ENCODE data around the gene MNT. TPM values are rescaled to one million over a fixed set of nuclear protein-coding genes. Genes with fewer than 3 reads are reported as not detected.

MNT gene
- total and polyA plus RNA-seq, 4 donors, result 1.7 to 5.0 (median 2.6) TPM

GRCh38 chr17:2415081-2415480 is 14.2 kb upstream of the MNT start:
- H3K27ac ChIP-seq (ENCODE audit: low read depth in 1 of 2, low read length in 2 of 2), result no peak overlapping the region
- peaks cover 3 to 14% (median 6%) of the 10 kb centered on the region in 4 donors for H3K36me3 ChIP-seq (ENCODE audit: control insufficient read depth in 4 of 4, insufficient read depth in 3 of 4, low read depth in 1 of 4, low read length in 3 of 4)
- TF ChIP-seq MAX (IDR thresholded peaks at IDR 0.05) (no peak), FOXA2 (IDR thresholded peaks at IDR 0.05) (no peak), HNF4G (IDR thresholded peaks at IDR 0.05) (no peak), FOXA1 (IDR thresholded peaks at IDR 0.05) (no peak), ATF3 (IDR thresholded peaks at IDR 0.05) (no peak), REST (IDR thresholded peaks at IDR 0.05) (no peak), GABPA (IDR thresholded peaks at IDR 0.05 in 1 of 2, conservative IDR thresholded peaks at IDR 0.05 in 1 of 2) (no peak), CTCF (IDR thresholded peaks at IDR 0.05; ENCODE audit: low read depth, low read length, missing input control) (no peak), EGR1 (IDR thresholded peaks at IDR 0.05; ENCODE audit: low read depth in 2 of 2) (no peak), TAF1 (conservative IDR thresholded peaks at IDR 0.05) (no peak), SP1 (IDR thresholded peaks at IDR 0.05) (no peak), NR2F2 (IDR thresholded peaks at IDR 0.05) (no peak), ZBTB33 (IDR thresholded peaks at IDR 0.05) (no peak), RAD21 (IDR thresholded peaks at IDR 0.05) (no peak), HNF4A (conservative IDR thresholded peaks at IDR 0.05) (no peak), YY1 (IDR thresholded peaks at IDR 0.05) (no peak), RXRA (IDR thresholded peaks at IDR 0.05) (no peak), JUND (IDR thresholded peaks at IDR 0.05) (no peak)
- no peaks in the 10 kb centered on the region for H3K27me3 ChIP-seq (ENCODE audit: control insufficient read depth in 4 of 4, insufficient read depth in 4 of 4, low read length in 3 of 4)
- no peak overlapping the region for H3K4me3 ChIP-seq (ENCODE audit: low read depth in 1 of 3, low read length in 3 of 3)
- peaks cover 0 to 3% (median under 1%) of the 10 kb centered on the region in 4 donors for H3K4me1 ChIP-seq (ENCODE audit: control insufficient read depth in 4 of 4, insufficient read depth in 4 of 4, low read length in 3 of 4)
- DNase-seq (ENCODE audit: low spot score), result no peak
- H3K9me3 ChIP-seq (ENCODE audit: control insufficient read depth in 4 of 4, low read length in 3 of 4), result no peaks in the 10 kb centered on the region
- 90% methylated on average over 9 of the region's 9 CpGs for WGBS
- no peak overlapping the region for H3K9ac ChIP-seq (ENCODE audit: low read depth in 1 of 2, low read length in 2 of 2)

All from liver (tissue), 9 donors.